ENCODE measurements around the gene GLCE. TPM values are rescaled to one million over a fixed set of nuclear protein-coding genes. Genes with fewer than 3 reads are reported as not detected.
A peak's percentile ranks its signal among the peaks of the same experiment; 100 is the strongest.

Gene GLCE
- total RNA-seq, result 10 to 100 TPM; 34.0 to 37.7 TPM
- long read RNA-seq, full-length matches to known transcripts, result 16 of 32 reads
- long read RNA-seq, partial matches to known transcripts, result 5 of 32 reads
- long read RNA-seq, other reads (novel, unspliced or antisense), result 11 of 32 reads

- peak; percentile 96 to 97 for DNase-seq
- intact Hi-C loops (cut with DNase I, micrococcal nuclease), result no loop called here
- peak; percentile 92 for ATAC-seq
These were observed at the start of gene GLCE for GRCh38 chr15:69160141-69160993. TSS of gene GLCE (plus strand) at chr15:69160635. CDS start at chr15:69255807, 95,172 bp downstream.

GRCh38 chr15:69114331-69114928 lies 46.0 kb upstream of the GLCE start:
- no peak for DNase-seq

GRCh38 chr15:69115031-69115430 lies 45.4 kb upstream of the GLCE start:
- no peak for ATAC-seq
- intact Hi-C loops (cut with DNase I, micrococcal nuclease), result no loop called here
- DNase-seq, result no peak

More at GRCh38 chr15:69114331-69114928, 46.0 kb upstream of the GLCE start:
- intact Hi-C loops (cut with DNase I, micrococcal nuclease), result no loop called here
- peak; percentile 42 for ATAC-seq

- intact Hi-C loops (cut with DNase I, micrococcal nuclease), result no loop called here
- ATAC-seq (no peak), DNase-seq (no peak)
These were observed 44.0 kb upstream of the GLCE start for GRCh38 chr15:69116391-69116790.

GRCh38 chr15:69117431-69117871 lies 43.0 kb upstream of the GLCE start:
- DNase-seq, result no peak
- intact Hi-C loops (cut with DNase I, micrococcal nuclease), result no loop called here

GRCh38 chr15:69118089-69118488 lies 42.3 kb upstream of the GLCE start:
- DNase-seq, result no peak
- no peak for ATAC-seq
- intact Hi-C loops (cut with DNase I, micrococcal nuclease), result no loop called here

More at GRCh38 chr15:69117431-69117871, 43.0 kb upstream of the GLCE start:
- ATAC-seq, result no peak

GRCh38 chr15:69119001-69119400 lies 41.4 kb upstream of the GLCE start:
- DNase-seq, result no peak
- no peak for ATAC-seq
- intact Hi-C loops (cut with DNase I, micrococcal nuclease), result no loop called here

DNA sequence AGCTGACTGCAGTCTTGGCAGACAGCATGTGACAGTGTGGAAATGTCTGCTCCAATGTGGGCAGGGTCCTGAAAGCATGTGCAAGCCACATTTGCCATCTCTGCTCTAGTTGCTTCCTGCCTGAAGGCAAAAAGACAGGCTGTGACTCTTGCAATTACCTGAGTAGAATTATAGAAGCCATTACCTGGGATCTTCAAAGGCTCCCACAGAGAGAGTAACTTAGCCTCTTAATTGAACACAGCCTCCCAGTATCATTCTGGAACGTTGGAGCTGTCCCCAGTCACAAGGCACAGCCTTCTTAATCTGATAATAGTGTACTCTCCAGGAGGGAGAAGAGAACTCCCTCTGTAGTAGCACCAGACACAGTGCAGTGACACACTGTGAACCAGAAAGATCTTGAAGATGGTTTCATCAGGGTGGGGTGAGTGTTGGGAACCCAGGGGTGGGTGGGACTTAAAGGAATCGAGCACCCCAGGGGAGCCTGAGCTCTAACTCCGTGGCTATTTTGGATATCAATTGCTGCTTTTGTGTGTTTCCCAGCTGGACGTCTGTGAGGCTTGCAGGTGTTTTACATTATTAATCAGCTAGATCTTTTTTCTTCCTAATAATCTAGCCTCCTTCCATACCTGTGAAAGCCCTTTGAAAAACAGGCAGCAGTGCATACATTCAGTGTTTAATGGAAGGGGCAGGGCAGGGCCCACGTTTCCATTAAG lies 40.6 kb upstream of the GLCE start:
- DNase-seq (no peak), ATAC-seq (no peak)
- intact Hi-C loops (cut with DNase I, micrococcal nuclease), result no loop called here

- intact Hi-C loops (cut with DNase I, micrococcal nuclease), result no loop called here
- DNase-seq (no peak), ATAC-seq (no peak)
These were observed 39.7 kb upstream of the GLCE start for GRCh38 chr15:69120732-69121131.

- ATAC-seq (no peak), DNase-seq (no peak)
- intact Hi-C loops (cut with DNase I, micrococcal nuclease), result no loop called here
These were observed 39.1 kb upstream of the GLCE start for GRCh38 chr15:69121198-69121828.

- ATAC-seq (no peak), DNase-seq (no peak)
- intact Hi-C loops (cut with DNase I, micrococcal nuclease), result no loop called here
These were observed 35.2 kb upstream of the GLCE start for GRCh38 chr15:69125236-69125635.

- ATAC-seq (peak; percentile 92), DNase-seq (no peak)
- intact Hi-C loops (cut with DNase I, micrococcal nuclease), result no loop called here
These were observed 34.4 kb upstream of the GLCE start for GRCh38 chr15:69126054-69126469.

DNA sequence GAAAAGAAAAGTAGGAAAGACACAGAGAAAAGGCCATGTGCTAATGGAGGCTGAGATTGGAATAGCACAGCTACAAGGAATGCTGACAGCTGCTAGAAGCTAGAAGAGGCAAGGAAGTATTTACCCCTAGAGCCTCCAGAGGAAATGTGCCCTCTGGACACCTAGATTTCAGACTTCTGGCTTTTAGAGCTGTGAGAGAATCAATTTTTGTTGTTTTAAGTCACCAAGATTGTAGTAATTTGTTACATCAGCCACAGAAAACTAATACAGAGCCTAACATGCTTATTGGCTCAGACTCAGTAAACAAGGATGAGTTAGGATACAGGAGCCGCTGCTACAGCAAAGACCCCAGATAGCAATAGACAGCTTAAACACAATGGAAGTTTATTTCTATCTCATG lies 33.1 kb upstream of the GLCE start:
- DNase-seq (no peak), ATAC-seq (no peak)
- intact Hi-C loops (cut with DNase I, micrococcal nuclease), result no loop called here

DNA sequence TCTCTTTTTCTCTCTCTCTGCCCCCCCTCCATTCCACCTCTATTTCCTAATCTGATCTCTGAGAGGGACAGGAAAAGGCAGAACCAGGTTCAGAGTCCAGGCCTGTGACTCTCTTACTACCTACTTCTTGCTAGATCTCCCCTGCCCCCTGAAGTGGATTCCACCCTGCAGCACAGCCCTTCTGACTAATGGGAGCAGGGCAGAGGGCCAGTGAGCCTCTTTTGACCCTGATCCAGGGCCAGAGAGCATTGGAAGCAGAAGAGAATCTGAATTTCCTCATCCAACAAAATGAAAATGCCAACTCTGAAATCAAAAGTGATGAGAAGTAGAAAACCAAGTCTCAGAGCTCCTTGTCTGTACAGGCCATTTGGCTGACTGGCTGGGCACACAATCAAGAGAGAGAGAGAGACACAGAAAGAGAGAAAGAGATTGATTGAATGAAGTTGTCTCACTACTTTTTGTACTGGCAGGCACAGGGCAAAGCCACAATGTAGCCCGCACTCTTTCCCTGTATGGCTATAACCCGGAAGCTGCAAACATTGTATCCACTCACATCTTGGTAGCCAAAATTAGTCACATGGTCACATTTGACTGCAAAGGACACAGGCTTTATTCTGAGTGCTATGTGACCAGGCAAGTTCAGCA lies 31.6 kb upstream of the GLCE start:
- DNase-seq (no peak), ATAC-seq (no peak)
- intact Hi-C loops (cut with DNase I, micrococcal nuclease), result no loop called here

- intact Hi-C loops (cut with DNase I, micrococcal nuclease), result no loop called here
These were observed 28.8 kb upstream of the GLCE start for GRCh38 chr15:69131362-69132220.

GRCh38 chr15:69132430-69132829 lies 28.0 kb upstream of the GLCE start:
- DNase-seq (no peak), ATAC-seq (no peak)
- intact Hi-C loops (cut with DNase I, micrococcal nuclease), result no loop called here

More at GRCh38 chr15:69131362-69132220, 28.8 kb upstream of the GLCE start:
- ATAC-seq, result peak; percentile 32
- DNase-seq, result no peak

- ATAC-seq (no peak), DNase-seq (no peak)
- intact Hi-C loops (cut with DNase I, micrococcal nuclease), result no loop called here
These were observed 27.2 kb upstream of the GLCE start for GRCh38 chr15:69132977-69133861.

Data from left colon (tissue), 2 donors.